ENCODE data around the gene OAS3. TPM values are rescaled to one million over a fixed set of nuclear protein-coding genes. Genes with fewer than 3 reads are reported as not detected.
A peak's percentile ranks its signal among the peaks of the same experiment; 100 is the strongest.

OAS3 gene
- total and polyA plus RNA-seq, 8 donors = 1.7 to 8.8 (median 3.6) TPM

DNA sequence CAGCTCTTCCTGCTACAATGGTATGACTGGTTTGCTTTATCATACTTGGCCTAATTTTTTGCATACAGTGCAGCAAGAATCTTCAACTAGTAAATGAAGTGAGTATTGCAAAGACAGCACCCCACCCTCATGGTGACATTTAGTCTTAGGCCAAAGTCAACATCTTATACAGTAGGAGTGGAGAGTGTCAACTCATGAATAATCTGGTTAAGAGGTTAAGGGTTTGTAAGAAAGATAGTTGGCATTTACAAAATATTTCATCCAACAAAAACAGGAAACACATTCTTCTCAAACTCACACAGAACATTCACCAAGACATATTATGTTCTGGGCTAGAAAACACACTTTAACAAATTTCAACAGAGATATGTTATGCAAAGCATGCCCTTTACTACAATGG, 33.7 kb upstream of the OAS3 start:
- H3K4me3 ChIP-seq = no peak overlapping the region
- DNase-seq (no peak), FAIRE-seq (no peak), ATAC-seq (no peak)
- H3K27ac ChIP-seq = no peak overlapping the region
- no peaks in the 10 kb centered on the region for H3K36me3 ChIP-seq
- intact Hi-C loops (cut with DNase I) = no loop called here
- peaks cover 0 to 17% (median 0%) of the 10 kb centered on the region in 3 donors for H3K4me1 ChIP-seq
- no peaks in the 10 kb centered on the region for H3K27me3 ChIP-seq
- TF ChIP-seq, protein P1, sequence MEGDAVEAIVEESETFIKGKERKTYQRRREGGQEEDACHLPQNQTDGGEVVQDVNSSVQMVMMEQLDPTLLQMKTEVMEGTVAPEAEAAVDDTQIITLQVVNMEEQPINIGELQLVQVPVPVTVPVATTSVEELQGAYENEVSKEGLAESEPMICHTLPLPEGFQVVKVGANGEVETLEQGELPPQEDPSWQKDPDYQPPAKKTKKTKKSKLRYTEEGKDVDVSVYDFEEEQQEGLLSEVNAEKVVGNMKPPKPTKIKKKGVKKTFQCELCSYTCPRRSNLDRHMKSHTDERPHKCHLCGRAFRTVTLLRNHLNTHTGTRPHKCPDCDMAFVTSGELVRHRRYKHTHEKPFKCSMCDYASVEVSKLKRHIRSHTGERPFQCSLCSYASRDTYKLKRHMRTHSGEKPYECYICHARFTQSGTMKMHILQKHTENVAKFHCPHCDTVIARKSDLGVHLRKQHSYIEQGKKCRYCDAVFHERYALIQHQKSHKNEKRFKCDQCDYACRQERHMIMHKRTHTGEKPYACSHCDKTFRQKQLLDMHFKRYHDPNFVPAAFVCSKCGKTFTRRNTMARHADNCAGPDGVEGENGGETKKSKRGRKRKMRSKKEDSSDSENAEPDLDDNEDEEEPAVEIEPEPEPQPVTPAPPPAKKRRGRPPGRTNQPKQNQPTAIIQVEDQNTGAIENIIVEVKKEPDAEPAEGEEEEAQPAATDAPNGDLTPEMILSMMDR (IDR thresholded peaks at IDR 0.05) = no peak
- H3K9me3 ChIP-seq = no peaks in the 10 kb centered on the region

DNA sequence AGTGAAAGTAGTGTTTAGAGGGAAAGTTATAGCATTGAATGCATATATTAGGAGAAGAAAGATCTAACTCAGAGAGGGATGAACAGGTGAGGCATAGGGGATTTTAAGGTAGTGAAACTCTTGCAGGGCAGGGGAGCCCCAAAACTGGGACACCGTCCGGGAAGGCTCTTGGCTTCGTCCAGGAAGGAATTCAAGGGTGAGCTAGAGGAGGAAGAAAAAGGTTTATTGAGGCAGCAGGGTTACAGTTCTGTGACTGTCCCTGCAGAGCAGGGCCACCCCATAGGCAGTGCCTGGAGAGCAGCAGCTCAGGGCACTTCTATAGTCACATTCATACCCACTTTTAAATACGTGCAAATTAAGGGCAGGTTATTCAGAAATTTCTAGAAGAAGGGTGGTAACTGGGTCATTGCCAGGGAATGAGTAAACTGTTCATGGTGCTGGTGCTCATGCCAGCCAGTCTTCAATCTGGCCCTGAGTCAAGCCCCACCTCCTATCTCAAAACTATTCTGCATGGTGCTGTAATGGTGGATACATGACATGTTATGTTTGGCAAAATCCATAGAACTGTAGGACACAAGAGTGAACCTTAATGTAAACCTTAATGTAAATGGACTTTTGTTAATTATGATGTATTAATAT, 32.7 kb upstream of the OAS3 start:
- DNase-seq (no peak), ATAC-seq (peak in 2 of 4 donors; percentile 30 to 35), FAIRE-seq (no peak)
- TF ChIP-seq, protein P1 (IDR thresholded peaks at IDR 0.05) = no peak
- peaks cover 0 to 17% (median 0%) of the 10 kb centered on the region in 3 donors for H3K4me1 ChIP-seq
- intact Hi-C loops (cut with DNase I) = no loop called here
- no peaks in the 10 kb centered on the region for H3K36me3 ChIP-seq
- WGBS, 2 donors = 86 to 93% methylated on average over 4 of the region's 4 CpGs
- no peak overlapping the region for H3K4me3 ChIP-seq
- no peaks in the 10 kb centered on the region for H3K9me3 ChIP-seq
- H3K27me3 ChIP-seq = no peaks in the 10 kb centered on the region
- peak overlapping the region in 2 of 4 donors; percentile 5 to 56 for H3K27ac ChIP-seq

GRCh38 chr12:112906712-112907414, 31.4 kb upstream of the OAS3 start, which contains the start of gene OAS1:
OAS1 (plus strand) TSS chr12:112906962; CDS start chr12:112907040, 78 bp downstream.
- DNase-seq (peak in 3 of 6 donors; percentile 8 to 35 (median 13)), FAIRE-seq (peak; percentile 80), ATAC-seq (peak; percentile 78 to 96 (median 94))
- Histone ChIP-seq H3K27me3 (no peaks in the 10 kb centered on the region), H3K4me1 (peaks cover 0 to 17% (median 0%) of the 10 kb centered on the region in 3 donors), H3K36me3 (no peaks in the 10 kb centered on the region), H3K4me3 (peak within 1 kb of the TSS in 3 of 4 donors; percentile 3 to 41 (median 32)), H3K9me3 (no peaks in the 10 kb centered on the region), H3K27ac (peak within 1 kb of the TSS in 2 of 4 donors; percentile 5 to 56)
- 6 to 9% methylated on average over 4 of the region's 4 CpGs for WGBS, 2 donors
- TF ChIP-seq, protein P1 (IDR thresholded peaks at IDR 0.05) = no peak
- intact Hi-C loops (cut with DNase I) = no loop called here

DNA sequence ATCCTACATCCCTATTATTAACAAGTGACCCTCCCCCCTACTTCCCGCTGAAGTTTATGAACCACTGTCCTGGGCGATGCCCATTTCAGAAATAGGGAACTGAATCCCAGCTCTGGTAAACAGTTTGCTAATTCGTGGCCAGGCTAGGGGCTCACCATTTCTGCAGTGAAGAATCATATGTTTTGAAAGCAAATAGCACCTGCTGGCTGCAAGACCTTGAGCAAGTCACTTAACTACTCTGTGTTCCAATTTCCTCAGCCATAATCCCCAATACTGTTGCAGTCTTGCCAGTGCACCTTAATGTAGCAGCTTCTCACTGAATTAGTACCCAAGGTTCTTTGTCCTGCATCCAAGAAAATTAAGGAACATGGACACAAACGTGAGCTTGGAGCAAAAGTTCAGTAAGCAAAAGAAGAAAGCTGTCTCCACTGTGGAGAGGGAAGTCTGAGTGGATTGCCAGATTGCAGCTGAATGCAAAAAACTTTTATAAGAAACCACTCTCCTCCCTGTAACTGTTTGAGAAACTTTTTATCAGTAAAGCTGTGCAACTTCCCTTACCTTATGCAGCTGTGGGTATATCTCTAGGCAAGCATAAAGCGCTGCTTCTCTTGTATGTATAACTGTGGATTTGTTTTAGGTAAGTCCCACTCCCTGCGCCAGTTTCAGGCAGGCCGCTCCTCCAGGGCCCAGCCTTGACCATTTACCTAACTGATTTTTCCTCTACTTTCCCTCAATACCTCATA, 30.7 kb upstream of the OAS3 start:
- ATAC-seq = peak in 3 of 4 donors; percentile 15 to 64 (median 59)
- H3K36me3 ChIP-seq = no peaks in the 10 kb centered on the region
- intact Hi-C loops (cut with DNase I) = no loop called here
- H3K4me3 ChIP-seq = peak overlapping the region in 3 of 4 donors; percentile 3 to 41 (median 32)
- H3K27ac ChIP-seq = peak overlapping the region in 2 of 4 donors; percentile 5 to 56
- DNase-seq = no peak
- no peaks in the 10 kb centered on the region for H3K27me3 ChIP-seq
- TF ChIP-seq, protein P1 (IDR thresholded peaks at IDR 0.05) = no peak
- WGBS, 2 donors = 70 to 72% methylated on average over 7 of the region's 7 CpGs
- no peak for FAIRE-seq
- H3K9me3 ChIP-seq = no peaks in the 10 kb centered on the region
- peaks cover 0 to 17% (median 0%) of the 10 kb centered on the region in 3 donors for H3K4me1 ChIP-seq
